Endometrium (tissue), 2 donors: ENCODE measurements around the gene GIGYF2.
"Not testable (repeated sequence)": the region's sequence is repeated elsewhere in the genome, so short reads cannot be mapped to it uniquely, and the experiment has no call there.

Experiments
- FAIRE-seq: peaks from 2 replicates; lab custom pipeline; 2012; peaks lifted over from hg19 to GRCh38; lab: Jason Lieb, UNC
- donor health status: control.
- donor health status: control.

Gene GIGYF2

GRCh38 chr2:232893834-232894233 is 196.7 kb downstream of the GIGYF2 start:
- no peak for FAIRE-seq

DNA sequence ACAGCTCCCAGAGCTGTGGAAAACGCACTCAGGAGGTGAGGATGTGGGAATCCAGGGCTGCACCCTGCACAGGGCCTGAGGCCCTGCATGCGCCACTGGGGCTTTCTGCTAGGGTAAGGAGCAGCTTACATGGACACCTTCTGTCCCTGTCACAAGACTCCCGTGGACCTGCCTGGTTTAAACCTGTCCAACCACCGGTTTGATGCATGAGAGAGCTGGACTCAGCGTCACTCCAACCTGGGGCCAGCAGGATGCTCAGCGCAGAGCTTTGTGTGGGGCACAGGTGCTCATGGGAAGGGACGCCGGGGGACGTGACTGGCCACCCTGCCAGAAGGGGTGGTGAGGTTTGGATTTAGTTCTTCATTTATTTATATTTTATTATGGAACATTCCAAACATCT is 197.1 kb downstream of the GIGYF2 start:
- FAIRE-seq, result no peak

- FAIRE-seq, result no peak
These were observed 197.6 kb downstream of the GIGYF2 start for GRCh38 chr2:232894746-232895145.

DNA sequence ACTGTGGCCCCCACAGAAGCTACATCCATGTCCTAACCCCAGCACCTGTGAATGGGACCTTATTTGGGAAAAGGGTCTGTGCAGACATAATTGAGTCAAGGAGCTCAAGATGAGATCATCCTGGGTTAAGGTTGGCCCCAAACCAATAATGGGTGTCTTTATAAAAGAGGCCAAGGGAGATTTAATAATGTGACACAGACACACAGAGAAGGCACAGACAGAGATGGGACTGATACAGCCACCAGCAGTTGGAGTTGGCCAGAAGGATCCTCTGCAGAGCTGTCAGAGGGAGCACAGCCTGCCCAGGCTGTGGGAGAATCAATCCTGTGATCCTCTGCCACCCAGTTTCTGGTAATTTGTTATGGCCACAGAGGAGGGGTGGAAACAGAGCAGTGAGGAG is 199.0 kb downstream of the GIGYF2 start:
- no peak for FAIRE-seq

DNA sequence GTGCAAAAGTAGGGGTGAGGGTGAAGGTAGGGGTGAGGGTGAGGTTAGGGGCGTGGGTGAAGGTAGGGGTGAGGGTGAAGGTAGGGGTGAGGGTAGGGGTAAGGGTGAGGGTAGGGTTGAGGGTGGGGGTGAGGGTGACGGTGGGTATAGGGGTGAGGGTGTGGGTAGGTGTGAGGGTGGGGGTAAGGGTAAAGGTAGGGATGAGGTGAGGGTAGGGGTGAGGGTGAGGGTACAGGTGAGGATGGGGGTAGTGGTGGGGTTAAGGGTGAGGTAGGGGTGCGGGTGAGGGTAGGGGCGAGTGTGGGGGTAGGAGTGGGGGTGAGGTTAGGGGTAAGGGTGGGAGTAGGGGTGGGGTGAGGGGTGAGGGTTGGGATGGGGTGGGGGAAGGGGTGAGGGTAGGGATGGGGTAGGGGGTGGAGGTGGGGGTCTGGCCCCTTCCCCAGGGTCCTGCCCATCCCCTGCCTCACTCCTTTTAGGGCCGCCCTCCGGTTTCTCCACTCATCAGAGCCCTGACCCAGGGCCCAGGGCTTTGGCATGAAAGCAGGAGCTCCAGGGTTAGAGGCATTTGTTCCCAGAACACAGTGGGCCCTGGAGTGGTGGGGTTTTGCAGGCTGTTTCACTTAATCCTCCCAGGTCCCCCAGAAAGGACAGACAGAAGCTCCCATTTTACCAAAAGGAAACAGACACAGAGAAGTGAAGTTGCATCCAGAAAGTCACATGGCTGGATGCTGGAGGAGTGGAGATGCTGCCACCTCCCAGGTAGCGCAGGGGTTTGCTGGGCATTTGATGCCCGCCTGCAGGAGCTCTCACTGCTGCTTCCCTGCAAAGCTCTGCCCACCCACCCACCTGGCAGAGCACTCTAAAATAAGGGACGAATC is 199.8 kb downstream of the GIGYF2 start:
- FAIRE-seq, result no peak

GRCh38 chr2:232897598-232898408 is 200.7 kb downstream of the GIGYF2 start:
- no peak for FAIRE-seq

DNA sequence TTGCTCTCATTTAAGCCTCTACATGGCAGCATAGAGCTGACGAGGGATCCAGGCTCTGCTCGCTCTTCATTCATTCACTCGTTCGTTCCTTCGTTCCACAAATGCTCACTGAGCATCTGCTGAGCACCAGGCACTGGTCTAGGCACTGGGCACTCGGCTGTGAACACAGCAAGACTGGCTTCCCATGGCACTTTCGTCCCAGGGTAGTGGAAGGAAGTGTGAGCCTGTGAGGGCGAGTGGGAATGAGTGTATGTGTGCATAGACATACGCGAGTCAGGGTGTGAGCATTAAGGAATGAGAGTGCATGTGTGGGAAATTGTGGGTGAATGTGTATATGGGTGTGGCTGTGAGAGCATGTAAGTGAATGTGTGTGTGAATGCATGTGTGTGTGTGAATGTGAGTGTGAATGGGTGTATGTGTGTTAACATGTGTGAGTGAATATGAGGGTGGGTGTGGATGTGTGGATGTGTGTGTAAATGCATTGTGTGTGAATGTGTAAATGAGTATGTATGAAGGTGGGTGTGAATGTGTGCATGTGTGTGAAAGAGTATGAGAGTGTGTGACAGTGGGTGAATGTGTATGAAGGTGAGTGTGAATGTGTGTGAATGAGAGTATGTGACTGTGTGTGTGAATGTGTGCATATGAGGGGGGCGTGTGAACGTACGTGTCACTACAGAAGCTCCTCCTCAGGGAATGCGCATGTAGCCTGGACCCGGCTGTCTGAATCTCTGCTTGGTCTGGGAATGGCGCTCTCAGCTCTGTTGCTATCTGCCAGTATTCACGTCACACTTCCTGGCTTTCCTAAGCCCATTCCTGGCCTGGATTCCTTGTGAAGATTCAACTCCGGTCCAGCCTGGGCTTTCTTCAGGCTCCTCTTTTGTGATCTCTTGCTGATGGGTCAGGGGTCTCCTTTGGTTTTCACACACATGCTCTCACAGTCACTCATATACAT is 201.7 kb downstream of the GIGYF2 start:
- no peak for FAIRE-seq

- no peak for FAIRE-seq
These were observed 203.9 kb downstream of the GIGYF2 start for GRCh38 chr2:232900811-232901735.

GRCh38 chr2:232901736-232902578 is 204.8 kb downstream of the GIGYF2 start:
- FAIRE-seq, result no peak

DNA sequence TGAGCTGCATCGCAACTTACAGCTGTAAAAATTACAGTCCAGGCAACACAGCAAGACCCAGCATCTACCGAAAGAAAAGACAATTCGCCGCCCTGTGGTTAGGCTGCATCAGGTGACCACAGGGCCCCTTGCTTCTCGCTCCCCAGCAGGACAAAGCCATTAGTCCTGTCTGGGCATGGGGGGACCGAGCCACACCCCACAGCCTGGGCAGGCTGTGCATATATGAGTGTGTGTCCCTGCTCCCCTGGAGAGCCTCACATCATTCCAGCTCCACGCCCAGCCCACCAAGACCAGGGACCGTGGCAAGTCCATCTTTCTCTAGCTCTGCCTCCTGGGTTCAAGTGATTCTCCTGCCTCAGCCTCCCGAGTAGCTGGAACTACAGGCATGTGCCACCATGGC is 206.9 kb downstream of the GIGYF2 start:
- FAIRE-seq, result no peak

DNA sequence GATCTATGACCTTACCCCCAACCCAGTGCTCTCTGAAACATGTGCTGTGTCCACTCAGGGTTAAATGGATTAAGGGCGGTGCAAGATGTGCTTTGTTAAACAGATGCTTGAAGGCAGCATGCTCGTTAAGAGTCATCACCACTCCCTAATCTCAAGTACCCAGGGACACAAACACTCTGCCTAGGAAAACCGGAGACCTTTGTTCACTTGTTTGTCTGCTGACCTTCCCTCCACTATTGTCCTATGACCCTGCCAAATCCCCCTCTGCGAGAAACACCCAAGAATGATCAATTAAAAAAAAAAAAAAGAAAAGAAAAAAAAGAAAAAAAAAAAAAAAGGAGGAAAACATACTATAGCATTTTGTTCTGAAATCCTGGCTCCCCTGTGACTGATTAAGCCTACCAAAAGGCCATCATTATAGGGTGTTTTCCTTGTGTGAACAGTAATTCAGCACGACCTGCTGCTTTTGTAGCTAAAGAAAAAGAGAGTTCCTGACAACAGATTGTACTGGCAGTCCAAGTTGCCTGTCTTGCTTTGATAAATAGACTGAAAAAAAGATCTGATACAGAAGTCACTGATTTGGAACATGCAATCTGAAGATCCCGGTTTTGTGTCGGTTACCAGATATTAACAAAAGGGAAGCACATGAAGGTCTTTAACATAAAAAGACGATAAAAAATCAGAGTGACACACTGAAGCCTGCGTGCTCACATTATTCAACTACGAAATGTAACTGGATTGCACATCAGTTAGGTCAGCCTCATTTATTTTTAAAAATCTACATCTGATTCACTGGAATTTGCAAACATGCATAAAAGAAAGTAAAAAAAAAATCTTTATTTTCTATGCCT is 210.0 kb downstream of the GIGYF2 start:
- FAIRE-seq, result not testable (repeated sequence)

DNA sequence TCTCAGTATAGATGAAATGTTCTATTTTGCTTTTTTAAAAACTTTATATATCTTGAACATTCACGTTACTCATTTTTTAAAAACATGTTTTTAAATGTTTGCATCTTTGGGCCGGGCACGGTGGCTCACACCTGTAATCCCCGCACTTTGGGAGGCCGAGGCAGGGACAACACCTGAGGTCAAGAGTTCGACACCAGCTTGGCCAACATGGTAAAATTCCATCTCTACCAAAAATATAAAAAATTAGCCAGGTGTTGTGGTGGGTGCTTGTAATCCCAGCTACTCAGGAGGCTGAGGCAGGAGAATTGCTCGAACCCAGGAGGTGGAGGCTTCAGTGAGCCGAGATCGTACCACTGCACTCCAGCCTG is 210.6 kb downstream of the GIGYF2 start:
- FAIRE-seq, result not testable (repeated sequence)

- FAIRE-seq, result no peak
These were observed 211.6 kb downstream of the GIGYF2 start for GRCh38 chr2:232908695-232909094.
